Measurements from ENCODE around the gene MORN1. TPM values are rescaled to one million over a fixed set of nuclear protein-coding genes. Genes with fewer than 3 reads are reported as not detected.

MORN1 gene
- polyA plus RNA-seq, 1 of the 3 experiments (the other 2 are of a cell fraction) = 16.3 TPM

DNA sequence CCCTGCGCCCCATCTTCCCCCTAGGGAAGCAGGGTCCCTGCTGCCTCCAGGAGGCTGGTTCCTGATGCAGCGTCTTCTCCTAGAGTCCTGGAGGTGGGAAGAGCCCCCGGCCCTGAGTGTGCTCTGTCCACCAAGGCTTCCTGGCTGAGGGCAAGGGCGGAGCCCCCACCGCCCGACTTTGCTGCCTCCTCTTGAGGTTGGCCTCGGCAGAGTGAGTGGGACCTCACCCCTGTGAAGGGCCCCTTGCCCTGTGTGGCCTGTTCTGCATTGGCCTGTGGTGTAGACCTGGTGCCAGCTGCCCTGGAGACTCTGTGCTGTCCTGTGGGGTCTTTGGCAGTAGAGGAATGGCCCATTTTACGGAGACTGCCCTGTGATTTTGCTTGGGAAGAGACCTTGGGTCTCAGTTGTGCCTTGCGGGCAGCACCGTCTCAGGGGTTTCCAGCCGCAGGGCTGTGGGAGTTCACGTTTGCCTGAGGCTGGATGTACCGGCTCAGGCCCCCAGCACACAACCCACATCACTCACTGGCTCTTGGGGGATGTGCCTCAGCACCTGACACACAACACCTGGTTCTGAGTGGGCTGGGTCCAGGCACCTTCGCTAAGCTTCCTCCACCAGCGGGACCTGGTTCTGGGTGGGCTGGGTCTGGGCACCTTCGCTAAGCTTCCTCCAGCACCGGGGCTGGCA is 89.6 kb downstream of the MORN1 start (continued):
- TF ChIP-seq EP300 (IDR thresholded peaks at IDR 0.05; ENCODE audit: borderline replicate concordance in 1 of 2, low read depth in 1 of 2, low read length in 1 of 2) = no peak

DNA sequence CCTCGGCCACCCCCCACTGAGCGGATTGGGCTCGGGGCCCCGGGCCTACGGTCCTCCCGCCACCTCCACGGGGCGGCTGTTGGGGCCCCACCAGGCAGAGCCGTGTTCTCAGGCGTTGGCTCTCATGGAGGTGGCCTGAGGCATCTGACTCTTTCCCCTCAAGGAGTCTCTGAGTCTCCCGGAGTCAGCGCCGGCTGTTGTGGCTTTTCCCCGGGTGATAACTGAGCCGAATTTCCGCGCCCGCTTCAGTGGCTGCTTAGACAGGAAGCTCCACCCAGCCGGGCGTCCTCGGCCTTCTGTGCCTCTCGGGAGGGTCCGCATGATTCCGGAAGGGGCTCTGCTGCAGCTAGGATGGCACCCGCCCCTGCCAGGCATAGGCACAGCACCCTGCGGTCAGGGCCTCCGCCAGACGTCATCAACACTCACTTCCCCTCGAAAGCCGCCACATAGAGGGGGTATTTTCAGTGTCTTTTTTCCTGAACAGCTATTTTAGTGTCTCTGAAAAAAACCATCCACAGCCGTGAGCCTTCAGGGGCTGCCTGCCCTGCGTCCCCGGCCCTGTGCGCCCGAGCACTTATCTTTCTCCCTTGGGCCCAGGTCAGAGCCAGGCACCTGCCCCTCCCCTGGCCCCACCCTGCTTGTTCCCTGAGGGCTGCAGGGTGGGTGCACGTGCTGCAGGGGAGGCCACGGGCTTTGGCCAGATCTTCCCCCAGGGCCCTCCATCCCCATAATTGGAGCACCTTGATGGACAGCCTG is 90.3 kb downstream of the MORN1 start:
- Histone ChIP-seq H3F3A (replicated peaks; ENCODE audit: insufficient read depth) (no peaks in the 10 kb centered on the region), H3K27me3 (ENCODE audit: insufficient read depth) (no peaks in the 10 kb centered on the region), H3K27ac (ENCODE audit: low read depth in 2 of 2, low read length in 1 of 2) (peak overlapping the region in 1 of 2 experiments; percentile 83; a peak in 1 of 4 replicates), H3K9me2 (no peaks in the 10 kb centered on the region), H3K9me3 (no peaks in the 10 kb centered on the region), H3K4me1 (ENCODE audit: control insufficient read depth in 1 of 2, insufficient read depth in 2 of 2, low read depth in 1 of 2, low read length in 1 of 2) (peaks cover 0 to 46% of the 10 kb centered on the region in 2 experiments; a peak in 1 of 4 replicates), H2AFZ (ENCODE audit: low read depth) (no peak overlapping the region), H3K79me2 (ENCODE audit: insufficient read depth) (peaks cover 66% of the 10 kb centered on the region), H3K36me3 (replicated peaks in 1 of 2; ENCODE audit: control insufficient read depth in 1 of 2, insufficient read depth in 2 of 2, low read length in 1 of 2) (peaks cover 0 to 28% of the 10 kb centered on the region in 2 experiments), H3K9ac (no peak overlapping the region), H3K4me2 (no peak overlapping the region), H4K20me1 (ENCODE audit: insufficient read depth) (peaks cover 70% of the 10 kb centered on the region), H3K4me3 (ENCODE audit: low read depth in 2 of 2, low read length in 1 of 2) (no peak overlapping the region)
- CTCF ChIA-PET = interaction anchor here (1.6 to 2.8 kb wide), 3 partner anchors 14 to 106 kb away, joined by 4 to 10 read pairs (median 5); partner anchors contain the start of gene FAAP20
- 84% methylated on average over 4 of the region's 37 CpGs for WGBS (ENCODE audit: low lambda C conversion rate)
- POLR2A ChIA-PET = no interaction called here
- no peak for TF ChIP-seq TEAD4 (IDR thresholded peaks at IDR 0.05; ENCODE audit: borderline replicate concordance, insufficient read depth)
- TF ChIP-seq, protein P1, sequence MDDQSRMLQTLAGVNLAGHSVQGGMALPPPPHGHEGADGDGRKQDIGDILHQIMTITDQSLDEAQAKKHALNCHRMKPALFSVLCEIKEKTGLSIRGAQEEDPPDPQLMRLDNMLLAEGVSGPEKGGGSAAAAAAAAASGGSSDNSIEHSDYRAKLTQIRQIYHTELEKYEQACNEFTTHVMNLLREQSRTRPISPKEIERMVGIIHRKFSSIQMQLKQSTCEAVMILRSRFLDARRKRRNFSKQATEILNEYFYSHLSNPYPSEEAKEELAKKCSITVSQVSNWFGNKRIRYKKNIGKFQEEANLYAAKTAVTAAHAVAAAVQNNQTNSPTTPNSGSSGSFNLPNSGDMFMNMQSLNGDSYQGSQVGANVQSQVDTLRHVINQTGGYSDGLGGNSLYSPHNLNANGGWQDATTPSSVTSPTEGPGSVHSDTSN (IDR thresholded peaks at IDR 0.05) = no peak
- TF ChIP-seq EP300 (IDR thresholded peaks at IDR 0.05; ENCODE audit: borderline replicate concordance in 1 of 2, low read depth in 1 of 2, low read length in 1 of 2) = no peak
- TF ChIP-seq, protein P2, sequence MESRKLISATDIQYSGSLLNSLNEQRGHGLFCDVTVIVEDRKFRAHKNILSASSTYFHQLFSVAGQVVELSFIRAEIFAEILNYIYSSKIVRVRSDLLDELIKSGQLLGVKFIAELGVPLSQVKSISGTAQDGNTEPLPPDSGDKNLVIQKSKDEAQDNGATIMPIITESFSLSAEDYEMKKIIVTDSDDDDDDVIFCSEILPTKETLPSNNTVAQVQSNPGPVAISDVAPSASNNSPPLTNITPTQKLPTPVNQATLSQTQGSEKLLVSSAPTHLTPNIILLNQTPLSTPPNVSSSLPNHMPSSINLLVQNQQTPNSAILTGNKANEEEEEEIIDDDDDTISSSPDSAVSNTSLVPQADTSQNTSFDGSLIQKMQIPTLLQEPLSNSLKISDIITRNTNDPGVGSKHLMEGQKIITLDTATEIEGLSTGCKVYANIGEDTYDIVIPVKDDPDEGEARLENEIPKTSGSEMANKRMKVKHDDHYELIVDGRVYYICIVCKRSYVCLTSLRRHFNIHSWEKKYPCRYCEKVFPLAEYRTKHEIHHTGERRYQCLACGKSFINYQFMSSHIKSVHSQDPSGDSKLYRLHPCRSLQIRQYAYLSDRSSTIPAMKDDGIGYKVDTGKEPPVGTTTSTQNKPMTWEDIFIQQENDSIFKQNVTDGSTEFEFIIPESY (IDR thresholded peaks at IDR 0.05; ENCODE audit: borderline replicate concordance, low read depth) = no peak
- no peak for TF ChIP-seq RAD21 (IDR thresholded peaks at IDR 0.05; ENCODE audit: low read length)
- no peak for TF ChIP-seq FOXM1 (IDR thresholded peaks at IDR 0.05; ENCODE audit: low read depth)
- no peak for TF ChIP-seq GATA2 (CRISPR knock-in tag; IDR thresholded peaks at IDR 0.05)
- no peak for TF ChIP-seq RFX5 (IDR thresholded peaks at IDR 0.05; ENCODE audit: low read length)
- no peak for TF ChIP-seq ELF1 (IDR thresholded peaks at IDR 0.05)
- TF ChIP-seq, protein P3, sequence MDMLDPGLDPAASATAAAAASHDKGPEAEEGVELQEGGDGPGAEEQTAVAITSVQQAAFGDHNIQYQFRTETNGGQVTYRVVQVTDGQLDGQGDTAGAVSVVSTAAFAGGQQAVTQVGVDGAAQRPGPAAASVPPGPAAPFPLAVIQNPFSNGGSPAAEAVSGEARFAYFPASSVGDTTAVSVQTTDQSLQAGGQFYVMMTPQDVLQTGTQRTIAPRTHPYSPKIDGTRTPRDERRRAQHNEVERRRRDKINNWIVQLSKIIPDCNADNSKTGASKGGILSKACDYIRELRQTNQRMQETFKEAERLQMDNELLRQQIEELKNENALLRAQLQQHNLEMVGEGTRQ (IDR thresholded peaks at IDR 0.05; ENCODE audit: borderline replicate concordance, low read depth, low read length) = no peak
- TF ChIP-seq, protein P4, sequence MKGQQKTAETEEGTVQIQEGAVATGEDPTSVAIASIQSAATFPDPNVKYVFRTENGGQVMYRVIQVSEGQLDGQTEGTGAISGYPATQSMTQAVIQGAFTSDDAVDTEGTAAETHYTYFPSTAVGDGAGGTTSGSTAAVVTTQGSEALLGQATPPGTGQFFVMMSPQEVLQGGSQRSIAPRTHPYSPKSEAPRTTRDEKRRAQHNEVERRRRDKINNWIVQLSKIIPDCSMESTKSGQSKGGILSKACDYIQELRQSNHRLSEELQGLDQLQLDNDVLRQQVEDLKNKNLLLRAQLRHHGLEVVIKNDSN (IDR thresholded peaks at IDR 0.05; ENCODE audit: borderline replicate concordance, low read depth) = no peak
- TF ChIP-seq, protein P5, sequence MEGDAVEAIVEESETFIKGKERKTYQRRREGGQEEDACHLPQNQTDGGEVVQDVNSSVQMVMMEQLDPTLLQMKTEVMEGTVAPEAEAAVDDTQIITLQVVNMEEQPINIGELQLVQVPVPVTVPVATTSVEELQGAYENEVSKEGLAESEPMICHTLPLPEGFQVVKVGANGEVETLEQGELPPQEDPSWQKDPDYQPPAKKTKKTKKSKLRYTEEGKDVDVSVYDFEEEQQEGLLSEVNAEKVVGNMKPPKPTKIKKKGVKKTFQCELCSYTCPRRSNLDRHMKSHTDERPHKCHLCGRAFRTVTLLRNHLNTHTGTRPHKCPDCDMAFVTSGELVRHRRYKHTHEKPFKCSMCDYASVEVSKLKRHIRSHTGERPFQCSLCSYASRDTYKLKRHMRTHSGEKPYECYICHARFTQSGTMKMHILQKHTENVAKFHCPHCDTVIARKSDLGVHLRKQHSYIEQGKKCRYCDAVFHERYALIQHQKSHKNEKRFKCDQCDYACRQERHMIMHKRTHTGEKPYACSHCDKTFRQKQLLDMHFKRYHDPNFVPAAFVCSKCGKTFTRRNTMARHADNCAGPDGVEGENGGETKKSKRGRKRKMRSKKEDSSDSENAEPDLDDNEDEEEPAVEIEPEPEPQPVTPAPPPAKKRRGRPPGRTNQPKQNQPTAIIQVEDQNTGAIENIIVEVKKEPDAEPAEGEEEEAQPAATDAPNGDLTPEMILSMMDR (IDR thresholded peaks at IDR 0.05) = no peak
- TF ChIP-seq, protein P6, sequence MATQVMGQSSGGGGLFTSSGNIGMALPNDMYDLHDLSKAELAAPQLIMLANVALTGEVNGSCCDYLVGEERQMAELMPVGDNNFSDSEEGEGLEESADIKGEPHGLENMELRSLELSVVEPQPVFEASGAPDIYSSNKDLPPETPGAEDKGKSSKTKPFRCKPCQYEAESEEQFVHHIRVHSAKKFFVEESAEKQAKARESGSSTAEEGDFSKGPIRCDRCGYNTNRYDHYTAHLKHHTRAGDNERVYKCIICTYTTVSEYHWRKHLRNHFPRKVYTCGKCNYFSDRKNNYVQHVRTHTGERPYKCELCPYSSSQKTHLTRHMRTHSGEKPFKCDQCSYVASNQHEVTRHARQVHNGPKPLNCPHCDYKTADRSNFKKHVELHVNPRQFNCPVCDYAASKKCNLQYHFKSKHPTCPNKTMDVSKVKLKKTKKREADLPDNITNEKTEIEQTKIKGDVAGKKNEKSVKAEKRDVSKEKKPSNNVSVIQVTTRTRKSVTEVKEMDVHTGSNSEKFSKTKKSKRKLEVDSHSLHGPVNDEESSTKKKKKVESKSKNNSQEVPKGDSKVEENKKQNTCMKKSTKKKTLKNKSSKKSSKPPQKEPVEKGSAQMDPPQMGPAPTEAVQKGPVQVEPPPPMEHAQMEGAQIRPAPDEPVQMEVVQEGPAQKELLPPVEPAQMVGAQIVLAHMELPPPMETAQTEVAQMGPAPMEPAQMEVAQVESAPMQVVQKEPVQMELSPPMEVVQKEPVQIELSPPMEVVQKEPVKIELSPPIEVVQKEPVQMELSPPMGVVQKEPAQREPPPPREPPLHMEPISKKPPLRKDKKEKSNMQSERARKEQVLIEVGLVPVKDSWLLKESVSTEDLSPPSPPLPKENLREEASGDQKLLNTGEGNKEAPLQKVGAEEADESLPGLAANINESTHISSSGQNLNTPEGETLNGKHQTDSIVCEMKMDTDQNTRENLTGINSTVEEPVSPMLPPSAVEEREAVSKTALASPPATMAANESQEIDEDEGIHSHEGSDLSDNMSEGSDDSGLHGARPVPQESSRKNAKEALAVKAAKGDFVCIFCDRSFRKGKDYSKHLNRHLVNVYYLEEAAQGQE (IDR thresholded peaks at IDR 0.05; ENCODE audit: low read depth, low read length) = no peak
- TF ChIP-seq RCOR1 (IDR thresholded peaks at IDR 0.05; ENCODE audit: low read length) = no peak
- DNase-seq = no peak

All from SK-N-SH (cell line).